SK-N-SH (cell line): ENCODE measurements around the gene NIN. TPM values are rescaled to one million over a fixed set of nuclear protein-coding genes. Genes with fewer than 3 reads are reported as not detected.
"Not testable (repeated sequence)": the region's sequence is repeated elsewhere in the genome, so short reads cannot be mapped to it uniquely, and the experiment has no call there.

Experiments
- CTCF ChIA-PET: fragments of 300-600, 350-600 bp; formaldehyde crosslinking; extraction: SDS; loops from one replicate; lab custom pipeline; 2021; lab: Yijun Ruan, JAX
- POLR2A ChIA-PET: fragments of 350-600 bp; sonication (Branson Sonifier 250); formaldehyde crosslinking; extraction: SDS; loops from one replicate; lab custom pipeline; 2020; ENCODE audit warnings: antibody characterized with exemption, inconsistent platforms; lab: Yijun Ruan, JAX
- DNase-seq: peaks from one replicate; pipeline ENCODE4 v3.0.0; 2012
- H2AFZ ChIP-seq: fragments of 200-600 bp; sonication (generic); 2 replicates; pipeline ENCODE4 v1.8.1; 2016; ENCODE audit warnings: antibody characterized with exemption, mild to moderate bottlenecking, low read depth
- H3F3A ChIP-seq: fragments of 200-600 bp; sonication (generic); replicated peaks from 2 replicates; pipeline ENCODE3; 2016; ENCODE audit warnings: antibody characterized with exemption, mild to moderate bottlenecking; ENCODE audit not compliant: insufficient read depth
- H3K27ac ChIP-seq, 2 experiments: fragments of 200-500 bp in 1 of 2; fragments of 200-600 bp in 1 of 2; sonication (Bioruptor generic) in 1 of 2; sonication (generic), shearing (Covaris generic) in 1 of 2; 2 replicates each; pipeline versions ENCODE4 v1.5.1 to v1.6.1; 2014 to 2016; ENCODE audit warnings: low read depth in 2 of 2, inconsistent platforms in 1 of 2, low read length in 1 of 2, mild to moderate bottlenecking in 1 of 2, mixed read lengths in 1 of 2
- H3K27me3 ChIP-seq: fragments of 200-600 bp; sonication (generic), shearing (Covaris generic); 2 replicates; pipeline ENCODE4 v1.6.1; 2016; ENCODE audit warnings: mixed run types; ENCODE audit not compliant: insufficient read depth
- H3K36me3 ChIP-seq, 2 experiments: fragments of 200-500 bp in 1 of 2; fragments of 200-600 bp in 1 of 2; sonication (Bioruptor generic) in 1 of 2; sonication (generic) in 1 of 2; replicated peaks in 1 of 2; 2 replicates each; pipeline versions ENCODE3 to v1.5.1; 2014 to 2016; ENCODE audit warnings: low read length in 1 of 2, mild to moderate bottlenecking in 1 of 2; ENCODE audit not compliant: insufficient read depth in 2 of 2, control insufficient read depth in 1 of 2
- H3K4me1 ChIP-seq, 2 experiments: fragments of 200-500 bp in 1 of 2; fragments of 200-600 bp in 1 of 2; sonication (Bioruptor generic) in 1 of 2; sonication (generic), shearing (Covaris generic) in 1 of 2; 2 replicates each; pipeline versions ENCODE4 v1.5.1 to v1.6.1; 2014 to 2016; ENCODE audit warnings: low read depth in 1 of 2, low read length in 1 of 2, mixed run types in 1 of 2; ENCODE audit not compliant: insufficient read depth in 2 of 2, control insufficient read depth in 1 of 2
- H3K4me2 ChIP-seq: fragments of 200-600 bp; sonication (generic), shearing (Covaris generic); 2 replicates; pipeline ENCODE4 v1.6.1; 2017; ENCODE audit warnings: mixed run types
- H3K4me3 ChIP-seq, 2 experiments: fragments of 200-500 bp in 1 of 2; fragments of 200-600 bp in 1 of 2; sonication (Bioruptor generic) in 1 of 2; sonication (generic), shearing (Covaris generic) in 1 of 2; 2 replicates each; pipeline versions ENCODE4 v1.5.1 to v1.8.1; 2014 to 2016; ENCODE audit warnings: low read depth in 2 of 2, inconsistent platforms in 1 of 2, low read length in 1 of 2, mild to moderate bottlenecking in 1 of 2, mixed read lengths in 1 of 2, moderate library complexity in 1 of 2
- H3K79me2 ChIP-seq: fragments of 200-600 bp; sonication (generic); 2 replicates; pipeline ENCODE4 v1.8.1; 2017; ENCODE audit warnings: mild to moderate bottlenecking; ENCODE audit not compliant: insufficient read depth
- H3K9ac ChIP-seq: fragments of 200-600 bp; sonication (generic); 2 replicates; pipeline ENCODE4 v1.6.1; 2017; ENCODE audit warnings: mixed run types
- H3K9me2 ChIP-seq: fragments of 200-600 bp; sonication (generic); 2 replicates; pipeline ENCODE4 v1.6.1; 2017; ENCODE audit warnings: mixed run types
- H3K9me3 ChIP-seq: fragments of 200-600 bp; sonication (generic); 2 replicates; pipeline ENCODE4 v1.6.1; 2017; ENCODE audit warnings: mixed run types, mild to moderate bottlenecking, moderate library complexity
- H4K20me1 ChIP-seq: fragments of 200-600 bp; sonication (generic); 2 replicates; pipeline ENCODE4 v1.6.1; 2017; ENCODE audit warnings: mild to moderate bottlenecking, mixed run types; ENCODE audit not compliant: insufficient read depth
- FOSL2 ChIP-seq: IDR thresholded peaks from 2 replicates; pipeline ENCODE4 v1.4.0; 2012; ENCODE audit warnings: low read depth, mild to moderate bottlenecking, moderate library complexity, borderline replicate concordance
- FOXM1 ChIP-seq: IDR thresholded peaks from 2 replicates; pipeline ENCODE4 v1.4.0; 2012; ENCODE audit warnings: low read depth, mild to moderate bottlenecking
- GATA2 ChIP-seq: sonication (generic); formaldehyde crosslinking; IDR thresholded peaks from 2 replicates; pipeline ENCODE4 v1.5.0; 2020; ENCODE audit warnings: mild to moderate bottlenecking, missing genetic modification reagents
- JUND ChIP-seq: IDR thresholded peaks from 2 replicates; pipeline ENCODE4 v1.4.0; 2012
- MXI1 ChIP-seq: IDR thresholded peaks from 2 replicates; pipeline ENCODE4 v1.6.1; 2012; ENCODE audit warnings: mild to moderate bottlenecking, low read depth, low read length, improper control_type of control experiment
- NFIC ChIP-seq: IDR thresholded peaks from 2 replicates; pipeline ENCODE4 v1.4.0; 2012; ENCODE audit warnings: borderline replicate concordance
- RXRA ChIP-seq: IDR thresholded peaks from 2 replicates; pipeline ENCODE4 v1.4.0; 2012; ENCODE audit warnings: low read depth, mild to moderate bottlenecking, borderline replicate concordance
- TCF12 ChIP-seq: IDR thresholded peaks from 2 replicates; pipeline ENCODE4 v1.4.0; 2012
- WGBS: methylation state at CpG from one replicate; pipeline ENCODE4 v1.1.6; 2017; ENCODE audit warnings: low lambda C conversion rate; 5-methylcytosine and 5-hydroxymethylcytosine counted together
- polyA plus RNA-seq, 3 experiments: library from polyadenylated mRNA; depleted of rRNA; stranded (reverse); fragments of >200 nt; gene quantifications; 2 replicates each; pipeline ENCODE4 v1.2.3, GENCODE V29; 2012
- TF ChIP-seq, protein P1 (sequence below): fragments of 150-350 bp; IDR thresholded peaks from 2 replicates; pipeline ENCODE4 v1.6.1; 2017; ENCODE audit warnings: antibody characterized with exemption, low read length, low read depth, borderline replicate concordance
- TF ChIP-seq, protein P2 (sequence below): IDR thresholded peaks from 2 replicates; pipeline ENCODE4 v1.4.0; 2012; ENCODE audit warnings: low read depth, borderline replicate concordance

Gene NIN
- polyA plus RNA-seq, 1 of the 3 experiments (the other 2 are of a cell fraction) = 10.0 TPM

DNA sequence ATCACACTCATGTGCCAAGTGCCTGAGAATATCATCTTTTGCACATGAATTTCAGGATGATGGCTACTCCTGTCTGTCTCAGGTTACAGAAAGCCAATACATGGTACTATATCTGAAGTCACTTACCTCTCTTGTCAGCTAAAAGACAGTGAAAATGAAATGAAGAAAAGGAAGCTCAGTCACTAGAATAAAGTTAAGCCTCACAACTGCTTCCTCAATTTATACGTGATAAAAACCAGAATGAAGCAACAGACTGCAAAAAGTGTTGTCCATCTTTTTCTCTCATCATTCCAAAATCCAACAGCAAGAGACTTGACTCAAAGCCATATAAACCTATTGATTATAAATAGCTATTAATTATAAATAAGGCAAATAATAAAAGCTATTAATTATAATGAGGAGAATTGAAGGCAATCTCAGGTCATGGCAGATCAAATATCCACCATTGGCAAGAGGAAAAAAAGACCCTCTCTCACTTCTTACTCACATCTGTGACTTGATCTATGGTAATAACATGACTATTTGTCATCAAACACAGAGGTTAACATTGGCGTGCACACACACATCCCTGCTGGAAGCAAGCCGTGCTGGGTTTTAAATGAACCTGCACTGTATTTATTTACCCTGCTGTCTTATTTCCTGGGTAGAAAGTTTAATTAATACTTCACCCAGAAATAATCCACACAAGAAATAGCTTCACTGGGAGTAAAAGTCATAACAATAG, 10.0 kb downstream of the NIN start:
- Histone ChIP-seq H3K27me3 (no peaks in the 10 kb centered on the region), H3F3A (peaks cover 15% of the 10 kb centered on the region), H4K20me1 (peaks cover 62% of the 10 kb centered on the region), H3K36me3 (peaks cover 7 to 11% of the 10 kb centered on the region in 2 experiments), H3K9ac (no peak overlapping the region), H3K9me2 (no peaks in the 10 kb centered on the region), H3K27ac (no peak overlapping the region), H3K79me2 (peaks cover 94% of the 10 kb centered on the region), H3K4me3 (no peak overlapping the region), H2AFZ (no peak overlapping the region), H3K4me1 (peaks cover 2 to 23% of the 10 kb centered on the region in 2 experiments; a peak in 3 of 4 replicates), H3K9me3 (no peaks in the 10 kb centered on the region), H3K4me2 (no peak overlapping the region)
- ChIA-PET POLR2A (no interaction called here), CTCF (interaction anchor here (1.1 kb wide), 1 partner anchor 44 kb away, joined by 4 read pairs; no protein-coding TSS in a partner anchor)
- no peak for DNase-seq
- WGBS = 95% methylated on average over 3 of the region's 3 CpGs
- TF ChIP-seq MXI1 (no peak), GATA2 (CRISPR knock-in tag) (no peak)

DNA sequence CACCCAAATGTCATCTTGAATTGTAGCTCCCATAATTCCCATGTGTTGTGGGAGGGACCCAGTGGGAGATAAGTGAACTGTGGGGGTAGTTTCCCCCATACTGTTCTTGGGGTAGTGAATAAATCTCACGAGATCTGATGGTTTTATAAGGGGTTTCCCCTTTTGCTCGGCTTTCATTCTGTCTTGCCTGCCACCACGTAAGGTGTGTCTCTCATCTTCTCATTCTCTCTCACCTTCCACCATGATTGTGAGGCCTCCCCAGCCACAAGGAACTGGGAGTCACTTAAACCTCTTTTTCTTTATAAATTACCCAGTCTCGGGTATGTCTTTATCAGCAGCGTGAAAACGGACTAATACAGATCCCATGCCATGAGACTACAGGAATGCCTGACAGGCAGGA, 11.7 kb downstream of the NIN start:
- Histone ChIP-seq H3K36me3 (peaks cover 7 to 19% of the 10 kb centered on the region in 2 experiments), H4K20me1 (peaks cover 51% of the 10 kb centered on the region), H3K4me1 (peaks cover 2 to 16% of the 10 kb centered on the region in 2 experiments; a peak in 3 of 4 replicates), H3K79me2 (peaks cover 94% of the 10 kb centered on the region), H3F3A (peaks cover 15% of the 10 kb centered on the region)
- H3K4me2 ChIP-seq, H3K9me2 ChIP-seq, H3K27me3 ChIP-seq, H3K9me3 ChIP-seq, H3K9ac ChIP-seq, H3K4me3 ChIP-seq, H3K27ac ChIP-seq, H2AFZ ChIP-seq, DNase-seq: not testable (repeated sequence)
- ChIA-PET CTCF (interaction anchor here (1.0 kb wide), 1 partner anchor 12 kb away, joined by 3 read pairs; the partner anchor contains the start of gene NIN), POLR2A (interaction anchor here (0.6 kb wide), 1 partner anchor 526 kb away, joined by 3 read pairs; no protein-coding TSS in a partner anchor)
- 91% methylated on average over 6 of the region's 6 CpGs for WGBS

DNA sequence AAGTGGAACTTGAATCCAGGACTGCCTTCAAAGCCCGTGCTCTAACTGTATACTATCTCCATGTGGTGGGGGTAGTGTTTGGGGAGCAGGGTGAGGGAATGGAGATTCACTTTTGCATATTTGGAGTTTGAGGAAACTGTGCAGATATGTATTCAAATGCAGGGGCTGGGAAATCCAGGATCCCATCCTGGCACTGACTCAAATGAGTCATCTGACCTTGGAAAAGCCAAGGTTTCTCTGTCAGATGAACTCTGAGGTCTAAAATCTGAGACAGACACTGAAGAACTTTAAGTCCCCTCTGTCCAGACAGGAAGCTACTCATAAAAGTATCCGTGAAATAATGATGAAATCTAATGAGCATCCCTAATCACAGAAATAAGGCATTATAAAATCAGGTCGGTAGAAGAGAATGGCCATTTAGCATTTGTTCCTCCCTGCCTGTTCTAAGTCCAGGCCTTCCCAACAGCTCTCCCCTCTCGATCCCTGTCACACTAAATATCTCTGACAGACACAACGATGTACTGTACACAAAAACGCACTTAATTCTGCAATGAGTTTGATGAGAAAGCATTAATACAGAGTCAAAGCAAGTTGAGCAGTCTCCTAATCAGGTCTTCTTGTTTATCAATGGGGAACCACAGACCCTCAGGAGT, 14.4 kb downstream of the NIN start:
- H3K9me3 ChIP-seq = no peaks in the 10 kb centered on the region
- peaks cover 23% of the 10 kb centered on the region for H4K20me1 ChIP-seq
- ChIA-PET CTCF (interaction anchor here (1.3 to 1.6 kb wide), 2 partner anchors 39 to 43 kb away, joined by 5 to 6 read pairs; no protein-coding TSS in a partner anchor), POLR2A (no interaction called here)
- H3K4me2 ChIP-seq = peak overlapping the region; percentile 52; the same call in 1 of the 2 replicates
- H3K9me2 ChIP-seq = no peaks in the 10 kb centered on the region
- peak overlapping the region; percentile 0; the same call in 1 of the 2 replicates for H3K9ac ChIP-seq
- TF ChIP-seq FOSL2 (peak; percentile 71; the same call in 1 of the 2 replicates), JUND (peak; percentile 71), NFIC (peak; percentile 83), TCF12 (peak; percentile 33; the same call in 1 of the 2 replicates), RXRA (peak; percentile 67; the same call in 1 of the 2 replicates), FOXM1 (no peak)
- TF ChIP-seq, protein P1, sequence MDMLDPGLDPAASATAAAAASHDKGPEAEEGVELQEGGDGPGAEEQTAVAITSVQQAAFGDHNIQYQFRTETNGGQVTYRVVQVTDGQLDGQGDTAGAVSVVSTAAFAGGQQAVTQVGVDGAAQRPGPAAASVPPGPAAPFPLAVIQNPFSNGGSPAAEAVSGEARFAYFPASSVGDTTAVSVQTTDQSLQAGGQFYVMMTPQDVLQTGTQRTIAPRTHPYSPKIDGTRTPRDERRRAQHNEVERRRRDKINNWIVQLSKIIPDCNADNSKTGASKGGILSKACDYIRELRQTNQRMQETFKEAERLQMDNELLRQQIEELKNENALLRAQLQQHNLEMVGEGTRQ = no peak
- TF ChIP-seq, protein P2, sequence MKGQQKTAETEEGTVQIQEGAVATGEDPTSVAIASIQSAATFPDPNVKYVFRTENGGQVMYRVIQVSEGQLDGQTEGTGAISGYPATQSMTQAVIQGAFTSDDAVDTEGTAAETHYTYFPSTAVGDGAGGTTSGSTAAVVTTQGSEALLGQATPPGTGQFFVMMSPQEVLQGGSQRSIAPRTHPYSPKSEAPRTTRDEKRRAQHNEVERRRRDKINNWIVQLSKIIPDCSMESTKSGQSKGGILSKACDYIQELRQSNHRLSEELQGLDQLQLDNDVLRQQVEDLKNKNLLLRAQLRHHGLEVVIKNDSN = no peak
- H3K27ac ChIP-seq = peak overlapping the region; percentile 24 to 67
- H3K27me3 ChIP-seq = no peaks in the 10 kb centered on the region
- no peak for DNase-seq
- H3K36me3 ChIP-seq = peaks cover 7 to 25% of the 10 kb centered on the region in 2 experiments
- H3K4me1 ChIP-seq = peaks cover 2 to 6% of the 10 kb centered on the region in 2 experiments; a peak in 2 of 4 replicates
- peaks cover 92% of the 10 kb centered on the region for H3K79me2 ChIP-seq
- H3F3A ChIP-seq = peaks cover 15% of the 10 kb centered on the region
- WGBS = 23% methylated on average over 6 of the region's 6 CpGs
- no peak overlapping the region for H2AFZ ChIP-seq
- no peak overlapping the region for H3K4me3 ChIP-seq

DNA sequence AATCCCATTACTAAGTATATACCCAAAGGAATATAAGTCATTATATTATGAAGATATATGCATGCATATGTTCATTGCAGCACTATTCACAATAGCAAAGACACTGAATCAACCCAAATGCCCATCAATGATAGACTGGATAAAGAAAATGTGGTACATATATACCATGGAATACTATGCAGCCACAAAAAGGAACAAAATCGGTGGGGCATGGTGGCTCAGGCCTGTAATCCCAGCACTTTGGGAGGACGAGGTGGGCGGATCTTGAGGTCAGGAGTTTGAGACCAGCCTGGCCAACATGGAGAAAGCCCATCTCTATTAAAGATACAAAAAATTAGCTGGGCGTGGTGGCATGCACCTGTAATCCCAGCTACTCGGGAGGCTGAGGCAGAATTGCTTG, 15.4 kb downstream of the NIN start:
- CTCF ChIA-PET, H3K27ac ChIP-seq, DNase-seq, POLR2A ChIA-PET, H3K9ac ChIP-seq, H2AFZ ChIP-seq, H3K9me2 ChIP-seq, H3K4me1 ChIP-seq, H3K4me3 ChIP-seq, H3K9me3 ChIP-seq, H3K4me2 ChIP-seq, H3K27me3 ChIP-seq: not testable (repeated sequence)
- peaks cover 92% of the 10 kb centered on the region for H3K79me2 ChIP-seq
- WGBS = 98% methylated on average over 5 of the region's 5 CpGs
- H3K36me3 ChIP-seq = peaks cover 6 to 25% of the 10 kb centered on the region in 2 experiments
- peaks cover 18% of the 10 kb centered on the region for H4K20me1 ChIP-seq
- peaks cover 15% of the 10 kb centered on the region for H3F3A ChIP-seq
